Caco-2 (cell line): Measurements from ENCODE around the gene KPNA3. TPM values are rescaled to one million over a fixed set of nuclear protein-coding genes. Genes with fewer than 3 reads are reported as not detected.

ENCODE experiments used
- BruUV-seq: library from RNA; stranded (reverse); fragments of 400-500 nt; replicated peaks from 2 replicates; lab custom pipeline; 2021; lab: Mats Ljungman, UMichigan
- CTCF ChIA-PET: fragments of 300-600 bp; sonication (Branson Sonifier 250); formaldehyde crosslinking; loops from one replicate; lab custom pipeline; 2022; ENCODE audit warnings: antibody characterized with exemption; lab: Charles Lee
- POLR2A ChIA-PET: fragments of 300-600 bp; sonication (Branson Sonifier 250); formaldehyde crosslinking; loops from one replicate; lab custom pipeline; 2022; ENCODE audit warnings: antibody characterized with exemption; lab: Charles Lee
- DNase-seq, 2 experiments: peaks; one replicate each; pipeline versions ENCODE4 v3.0.0 to v3.0.0-alpha.2; 2020 to 2022
- H3K27me3 ChIP-seq: replicated peaks from 2 replicates; pipeline ENCODE4 v1.6.0; 2011; ENCODE audit warnings: low read length; ENCODE audit not compliant: control insufficient read depth, insufficient read depth
- H3K36me3 ChIP-seq: 2 replicates; pipeline ENCODE4 v1.5.1; 2011; ENCODE audit warnings: low read length; ENCODE audit not compliant: control insufficient read depth, insufficient read depth
- H3K4me1 ChIP-seq: fragments of 250-450 bp; sonication (Bioruptor Pico); 2 replicates; pipeline ENCODE4 v1.5.1; 2020; ENCODE audit warnings: mild to moderate bottlenecking
- H3K4me3 ChIP-seq: 2 replicates; pipeline ENCODE4 v1.5.1; 2011; ENCODE audit warnings: low read depth, mild to moderate bottlenecking, control low read depth, low read length
- H3K9me3 ChIP-seq: fragments of 250-450 bp; sonication (Bioruptor Pico); 2 replicates; pipeline ENCODE4 v1.5.1; 2020; ENCODE audit warnings: mild to moderate bottlenecking, moderate library complexity
- H3K27ac Mint-ChIP-seq: one replicate; pipeline ENCODE4 v1.8.0; 2022; ENCODE audit warnings: mixed read lengths; ENCODE audit not compliant: unreplicated experiment
- H3K27me3 Mint-ChIP-seq: one replicate; pipeline ENCODE4 v1.8.0; 2022; ENCODE audit warnings: mixed read lengths; ENCODE audit not compliant: insufficient read depth, unreplicated experiment
- H3K36me3 Mint-ChIP-seq: one replicate; pipeline ENCODE4 v1.8.0; 2022; ENCODE audit warnings: mild to moderate bottlenecking, mixed read lengths; ENCODE audit not compliant: insufficient read depth, unreplicated experiment
- H3K4me1 Mint-ChIP-seq: one replicate; pipeline ENCODE4 v1.8.0; 2022; ENCODE audit warnings: low read depth, mixed read lengths; ENCODE audit not compliant: unreplicated experiment
- H3K4me3 Mint-ChIP-seq: one replicate; pipeline ENCODE4 v1.8.0; 2022; ENCODE audit warnings: mild to moderate bottlenecking, moderate library complexity, mixed read lengths; ENCODE audit not compliant: unreplicated experiment
- H3K9me3 Mint-ChIP-seq: one replicate; pipeline ENCODE4 v1.8.0; 2022; ENCODE audit warnings: mixed read lengths; ENCODE audit not compliant: unreplicated experiment
- intact Hi-C: fragments of 100-400 bp; cut with micrococcal nuclease; formaldehyde crosslinking; loops from one replicate; pipeline ENCODE4 v1.10.0; 2022; ENCODE audit not compliant: unreplicated experiment
- total RNA-seq: library from RNA; stranded (reverse); gene quantifications from 2 replicates; pipeline ENCODE4 v1.2.3, GENCODE V29; 2022
- TF ChIP-seq, protein P1 (sequence below), 2 experiments: fragments of 200-600 bp in 1 of 2; IDR thresholded peaks; 1 replicate in 1 of 2; 2 replicates in 1 of 2; pipeline versions ENCODE4 v1.5.1 to v1.8.0; 2011 to 2022; ENCODE audit warnings: antibody characterized with exemption in 1 of 2, control low read depth in 1 of 2, inconsistent platforms in 1 of 2, low read depth in 1 of 2, low read length in 1 of 2, mild to moderate bottlenecking in 1 of 2, moderate library complexity in 1 of 2; ENCODE audit not compliant: insufficient read depth in 1 of 2, severe bottlenecking in 1 of 2, unreplicated experiment in 1 of 2

Gene KPNA3
- total RNA-seq, 1 experiment from 2014 or later: 81.9 TPM

DNA sequence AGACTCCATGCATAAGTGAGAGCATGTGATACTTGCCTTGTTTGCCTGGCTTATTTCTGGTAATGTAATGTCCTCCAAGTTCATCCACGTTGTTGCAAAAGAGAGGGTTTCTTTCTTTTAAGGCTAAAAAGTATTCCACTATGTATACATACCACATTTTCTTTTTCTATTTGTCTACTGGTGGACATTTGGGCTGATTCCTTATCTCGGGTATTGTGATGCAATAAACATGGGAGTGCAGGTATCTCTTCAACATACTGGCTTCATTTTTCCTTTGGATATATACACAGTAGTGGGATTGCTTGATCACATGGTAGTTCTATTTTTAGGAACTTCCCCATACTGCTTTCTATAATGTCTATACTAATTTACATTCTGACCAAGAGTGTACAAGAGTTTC is 51.6 kb downstream of the KPNA3 start:
- Mint-ChIP-seq H3K27ac (no peak overlapping the region), H3K4me1 (peaks cover 28% of the 10 kb centered on the region), H3K4me3 (no peak overlapping the region), H3K36me3 (peaks cover 48% of the 10 kb centered on the region), H3K9me3 (no peaks in the 10 kb centered on the region), H3K27me3 (no peaks in the 10 kb centered on the region)
- Histone ChIP-seq H3K27me3 (no peaks in the 10 kb centered on the region), H3K4me3 (no peak overlapping the region), H3K36me3 (no peaks in the 10 kb centered on the region), H3K9me3 (no peaks in the 10 kb centered on the region), H3K4me1 (peaks cover 32% of the 10 kb centered on the region)
- TF ChIP-seq, protein P1, sequence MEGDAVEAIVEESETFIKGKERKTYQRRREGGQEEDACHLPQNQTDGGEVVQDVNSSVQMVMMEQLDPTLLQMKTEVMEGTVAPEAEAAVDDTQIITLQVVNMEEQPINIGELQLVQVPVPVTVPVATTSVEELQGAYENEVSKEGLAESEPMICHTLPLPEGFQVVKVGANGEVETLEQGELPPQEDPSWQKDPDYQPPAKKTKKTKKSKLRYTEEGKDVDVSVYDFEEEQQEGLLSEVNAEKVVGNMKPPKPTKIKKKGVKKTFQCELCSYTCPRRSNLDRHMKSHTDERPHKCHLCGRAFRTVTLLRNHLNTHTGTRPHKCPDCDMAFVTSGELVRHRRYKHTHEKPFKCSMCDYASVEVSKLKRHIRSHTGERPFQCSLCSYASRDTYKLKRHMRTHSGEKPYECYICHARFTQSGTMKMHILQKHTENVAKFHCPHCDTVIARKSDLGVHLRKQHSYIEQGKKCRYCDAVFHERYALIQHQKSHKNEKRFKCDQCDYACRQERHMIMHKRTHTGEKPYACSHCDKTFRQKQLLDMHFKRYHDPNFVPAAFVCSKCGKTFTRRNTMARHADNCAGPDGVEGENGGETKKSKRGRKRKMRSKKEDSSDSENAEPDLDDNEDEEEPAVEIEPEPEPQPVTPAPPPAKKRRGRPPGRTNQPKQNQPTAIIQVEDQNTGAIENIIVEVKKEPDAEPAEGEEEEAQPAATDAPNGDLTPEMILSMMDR (IDR thresholded peaks at IDR 0.05; ENCODE audit: insufficient read depth in 1 of 2, low read depth in 1 of 2, low read length in 1 of 2, severe bottlenecking in 1 of 2, unreplicated experiment in 1 of 2): no peak
- ChIA-PET CTCF (no interaction called here), POLR2A (no interaction called here)
- peak in 1 of 2 experiments; percentile 10 for DNase-seq
- intact Hi-C loops: no loop called here
- no TSS peak for BruUV-seq

DNA sequence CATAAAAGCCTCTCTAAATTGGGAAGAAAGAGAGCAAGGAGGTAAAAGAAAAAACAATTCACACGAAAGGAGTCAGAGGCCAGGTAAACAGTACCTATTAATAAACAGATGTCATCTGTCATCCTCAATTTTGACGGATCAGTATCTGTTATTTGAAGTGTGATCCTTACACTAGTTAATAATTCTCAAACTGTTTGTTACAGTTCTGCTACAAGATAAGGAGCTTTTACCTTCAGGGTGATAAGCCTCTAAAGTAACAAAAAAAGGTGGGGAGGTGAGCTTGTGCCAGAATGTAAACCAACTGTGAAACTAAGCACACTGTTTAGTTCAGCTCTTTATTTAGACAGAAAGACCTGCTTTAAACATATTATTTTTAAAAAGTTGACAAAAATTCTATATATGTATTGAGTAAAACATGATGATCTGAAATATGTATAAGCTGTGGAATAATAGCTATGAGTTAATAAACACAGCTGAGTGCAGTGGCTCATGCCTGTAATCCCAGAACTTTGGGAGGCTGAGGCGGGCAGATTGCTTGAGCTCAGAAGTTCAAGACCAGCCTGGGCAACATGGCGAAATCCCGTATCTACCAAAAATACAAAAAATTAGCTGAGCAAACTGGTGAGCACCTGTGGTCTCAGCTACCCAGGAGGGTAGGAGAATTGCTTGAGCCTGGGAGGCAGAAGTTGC is 52.8 kb downstream of the KPNA3 start:
- Mint-ChIP-seq H3K27me3 (no peaks in the 10 kb centered on the region), H3K36me3 (peaks cover 36% of the 10 kb centered on the region), H3K4me1 (peaks cover 31% of the 10 kb centered on the region), H3K4me3 (no peak overlapping the region), H3K9me3 (no peaks in the 10 kb centered on the region), H3K27ac (no peak overlapping the region)
- TF ChIP-seq, protein P1 (IDR thresholded peaks at IDR 0.05; ENCODE audit: insufficient read depth in 1 of 2, low read depth in 1 of 2, low read length in 1 of 2, severe bottlenecking in 1 of 2, unreplicated experiment in 1 of 2): no peak
- H3K4me3 ChIP-seq: no peak overlapping the region
- intact Hi-C loops: loop anchor here (2.0 to 5.0 kb wide), 3 partner anchors 49 to 108 kb away; partner anchors contain the start of genes EBPL and KPNA3
- peak in 1 of 2 experiments; percentile 53 for DNase-seq
- no peaks in the 10 kb centered on the region for H3K9me3 ChIP-seq
- BruUV-seq: no TSS peak
- no peaks in the 10 kb centered on the region for H3K36me3 ChIP-seq
- no peaks in the 10 kb centered on the region for H3K27me3 ChIP-seq
- peaks cover 32% of the 10 kb centered on the region for H3K4me1 ChIP-seq
- POLR2A ChIA-PET: interaction anchor here (0.9 to 1.1 kb wide), 3 partner anchors 48 to 72 kb away, joined by 3 to 20 read pairs (median 3); partner anchors contain the start of genes EBPL and KPNA3
- CTCF ChIA-PET: interaction anchor here (0.7 to 1.4 kb wide), 6 partner anchors 48 to 199 kb away, joined by 3 to 7 read pairs (median 4); partner anchors contain the start of genes EBPL and SPRYD7

DNA sequence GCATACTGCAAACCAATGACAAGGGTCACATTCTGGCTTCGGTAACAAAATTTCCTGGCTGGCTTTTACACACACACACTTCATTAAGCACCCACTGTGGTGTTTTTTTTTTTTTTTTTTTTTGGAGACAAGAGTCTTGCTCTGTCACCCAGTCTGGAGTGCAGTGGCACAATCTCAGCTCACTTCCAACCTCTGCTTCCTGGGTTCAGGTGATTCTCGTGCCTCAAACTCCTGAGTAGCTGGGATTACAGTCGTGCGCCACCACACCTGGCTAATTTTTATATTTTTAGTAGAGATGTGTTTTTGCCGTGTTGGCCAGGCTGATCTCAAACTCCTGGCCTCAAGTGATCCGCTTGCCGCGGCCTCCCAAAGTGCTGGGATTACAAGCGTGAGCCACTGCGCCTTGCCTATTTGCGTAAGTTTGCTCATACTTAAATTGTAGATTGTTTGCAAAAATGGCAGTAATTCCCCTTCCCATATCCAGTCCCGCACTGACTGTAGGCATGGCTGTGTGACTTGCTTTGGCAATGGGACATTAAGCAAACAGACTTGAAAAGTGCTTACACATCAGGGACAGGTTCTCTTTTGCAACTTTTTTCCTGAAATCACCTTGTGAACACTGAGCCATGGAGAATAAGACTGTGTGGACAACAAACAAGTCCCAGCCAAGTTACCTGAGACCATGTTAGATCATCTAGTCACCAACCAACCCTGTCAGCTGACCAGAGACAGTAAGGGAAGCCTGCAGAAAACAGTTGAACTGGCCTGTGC is 59.1 kb downstream of the KPNA3 start:
- BruUV-seq: no TSS peak
- TF ChIP-seq, protein P1 (IDR thresholded peaks at IDR 0.05; ENCODE audit: insufficient read depth in 1 of 2, low read depth in 1 of 2, low read length in 1 of 2, severe bottlenecking in 1 of 2, unreplicated experiment in 1 of 2): no peak
- no peak overlapping the region for H3K4me3 ChIP-seq
- no peaks in the 10 kb centered on the region for H3K27me3 Mint-ChIP-seq
- H3K27ac Mint-ChIP-seq: no peak overlapping the region
- no peaks in the 10 kb centered on the region for H3K36me3 ChIP-seq
- intact Hi-C loops: no loop called here
- CTCF ChIA-PET: no interaction called here
- no peaks in the 10 kb centered on the region for H3K9me3 Mint-ChIP-seq
- no peaks in the 10 kb centered on the region for H3K9me3 ChIP-seq
- POLR2A ChIA-PET: interaction anchor here (0.6 kb wide), 1 partner anchor 340 kb away, joined by 3 read pairs; no protein-coding TSS in a partner anchor
- H3K36me3 Mint-ChIP-seq: peaks cover 46% of the 10 kb centered on the region
- DNase-seq: peak in 1 of 2 experiments; percentile 16
- H3K4me3 Mint-ChIP-seq: no peak overlapping the region
- H3K4me1 ChIP-seq: no peaks in the 10 kb centered on the region; the same call in 1 of the 2 replicates
- H3K4me1 Mint-ChIP-seq: peaks cover 6% of the 10 kb centered on the region
- H3K27me3 ChIP-seq: no peaks in the 10 kb centered on the region
